WERI-Rb-1 (cell line): ENCODE results near the gene TAS1R2.

Source experiments
- DNase-seq: peaks from one replicate; pipeline ENCODE4 v3.0.0-alpha.2; 2020
- H3K27ac ChIP-seq: fragments of 250-450 bp; sonication (Bioruptor Pico); 2 replicates; pipeline ENCODE4 v1.5.1; 2020; ENCODE audit warnings: mild to moderate bottlenecking, moderate library complexity
- H3K27me3 ChIP-seq: fragments of 250-450 bp; sonication (Bioruptor Pico); 2 replicates; pipeline ENCODE4 v1.5.1; 2021; ENCODE audit warnings: mild to moderate bottlenecking, low read depth, moderate library complexity; ENCODE audit not compliant: insufficient read depth, severe bottlenecking
- H3K36me3 ChIP-seq: fragments of 250-450 bp; sonication (Bioruptor Pico); 2 replicates; pipeline ENCODE4 v1.5.1; 2020; ENCODE audit warnings: mild to moderate bottlenecking, moderate library complexity
- H3K4me3 ChIP-seq: 2 replicates; pipeline ENCODE4 v1.5.1; 2011; ENCODE audit warnings: low read depth, mild to moderate bottlenecking, control low read depth, low read length
- H3K9me3 ChIP-seq: fragments of 250-450 bp; sonication (Bioruptor Pico); 2 replicates; pipeline ENCODE4 v1.5.1; 2021; ENCODE audit warnings: mild to moderate bottlenecking, moderate library complexity; ENCODE audit not compliant: severe bottlenecking
- TF ChIP-seq, protein P1 (sequence below): IDR thresholded peaks from 2 replicates; pipeline ENCODE4 v1.5.1; 2011; ENCODE audit warnings: low read depth, mild to moderate bottlenecking, control low read depth, inconsistent platforms, low read length

TAS1R2 gene

GRCh38 chr1:18817316-18817715 is 42.1 kb downstream of the TAS1R2 start:
- no peaks in the 10 kb centered on the region for H3K36me3 ChIP-seq
- H3K9me3 ChIP-seq, result no peaks in the 10 kb centered on the region
- TF ChIP-seq, protein P1, sequence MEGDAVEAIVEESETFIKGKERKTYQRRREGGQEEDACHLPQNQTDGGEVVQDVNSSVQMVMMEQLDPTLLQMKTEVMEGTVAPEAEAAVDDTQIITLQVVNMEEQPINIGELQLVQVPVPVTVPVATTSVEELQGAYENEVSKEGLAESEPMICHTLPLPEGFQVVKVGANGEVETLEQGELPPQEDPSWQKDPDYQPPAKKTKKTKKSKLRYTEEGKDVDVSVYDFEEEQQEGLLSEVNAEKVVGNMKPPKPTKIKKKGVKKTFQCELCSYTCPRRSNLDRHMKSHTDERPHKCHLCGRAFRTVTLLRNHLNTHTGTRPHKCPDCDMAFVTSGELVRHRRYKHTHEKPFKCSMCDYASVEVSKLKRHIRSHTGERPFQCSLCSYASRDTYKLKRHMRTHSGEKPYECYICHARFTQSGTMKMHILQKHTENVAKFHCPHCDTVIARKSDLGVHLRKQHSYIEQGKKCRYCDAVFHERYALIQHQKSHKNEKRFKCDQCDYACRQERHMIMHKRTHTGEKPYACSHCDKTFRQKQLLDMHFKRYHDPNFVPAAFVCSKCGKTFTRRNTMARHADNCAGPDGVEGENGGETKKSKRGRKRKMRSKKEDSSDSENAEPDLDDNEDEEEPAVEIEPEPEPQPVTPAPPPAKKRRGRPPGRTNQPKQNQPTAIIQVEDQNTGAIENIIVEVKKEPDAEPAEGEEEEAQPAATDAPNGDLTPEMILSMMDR, result no peak
- H3K4me3 ChIP-seq, result no peak overlapping the region
- no peak overlapping the region for H3K27ac ChIP-seq
- DNase-seq, result no peak
- H3K27me3 ChIP-seq, result no peaks in the 10 kb centered on the region

DNA sequence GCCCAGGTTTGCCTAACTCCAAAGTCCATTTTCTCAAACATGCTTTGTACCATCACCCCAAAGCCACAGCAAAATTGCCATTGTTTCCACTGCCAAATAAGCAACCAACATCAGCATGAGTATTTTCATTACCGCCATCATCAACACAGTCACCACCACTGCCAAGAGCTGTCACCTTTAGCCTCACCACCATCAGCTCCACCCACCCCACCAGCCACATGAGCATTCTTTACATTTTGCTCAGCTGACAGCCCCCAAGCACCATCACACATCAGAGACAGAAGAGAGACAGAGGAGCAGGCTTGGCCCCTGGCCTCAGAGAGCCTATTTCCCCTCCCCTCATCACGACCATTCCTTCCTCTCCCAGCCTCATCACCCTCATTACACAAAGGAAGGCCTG is 42.7 kb downstream of the TAS1R2 start:
- Histone ChIP-seq H3K27me3 (no peaks in the 10 kb centered on the region), H3K27ac (no peak overlapping the region), H3K36me3 (no peaks in the 10 kb centered on the region), H3K4me3 (no peak overlapping the region), H3K9me3 (no peaks in the 10 kb centered on the region)
- TF ChIP-seq, protein P1, result no peak
- DNase-seq, result no peak

DNA sequence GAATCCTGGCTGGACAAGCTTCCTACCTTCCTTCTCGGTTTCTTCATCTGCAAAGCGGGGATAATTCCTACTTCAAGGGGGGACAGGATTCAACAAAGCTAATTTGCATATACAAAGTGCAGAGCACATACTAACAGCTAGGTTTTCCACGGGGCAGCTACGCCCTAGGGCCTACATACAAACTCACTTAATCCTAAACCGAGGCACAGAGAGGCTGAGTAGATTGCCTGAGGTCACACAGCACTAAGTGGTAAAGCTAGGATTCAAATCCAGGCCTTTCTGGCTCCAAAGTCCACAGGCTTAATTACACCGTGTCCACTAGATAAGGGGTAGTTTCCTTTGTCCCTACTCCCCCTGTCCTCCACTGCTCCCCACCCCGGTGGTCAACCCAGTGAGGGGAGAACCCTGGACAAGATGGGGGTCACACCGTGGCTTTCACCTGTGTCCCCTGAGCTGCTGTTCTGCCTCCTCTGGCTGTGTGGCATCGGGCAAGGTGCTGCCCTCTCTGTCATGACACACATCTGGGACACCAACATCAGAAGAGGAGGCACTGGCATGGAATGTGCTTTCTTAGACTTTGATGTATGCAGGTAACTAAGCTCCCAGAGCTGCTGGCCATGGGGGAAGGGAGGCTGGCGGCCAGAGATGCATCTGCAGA is 44.5 kb downstream of the TAS1R2 start:
- no peak overlapping the region for H3K27ac ChIP-seq
- no peaks in the 10 kb centered on the region for H3K27me3 ChIP-seq
- TF ChIP-seq, protein P1, result no peak
- H3K4me3 ChIP-seq, result no peak overlapping the region
- H3K9me3 ChIP-seq, result no peaks in the 10 kb centered on the region
- no peak for DNase-seq
- no peaks in the 10 kb centered on the region for H3K36me3 ChIP-seq

GRCh38 chr1:18814425-18814824 is 45.0 kb downstream of the TAS1R2 start:
- no peaks in the 10 kb centered on the region for H3K9me3 ChIP-seq
- no peaks in the 10 kb centered on the region for H3K36me3 ChIP-seq
- no peak overlapping the region for H3K27ac ChIP-seq
- no peaks in the 10 kb centered on the region for H3K27me3 ChIP-seq
- no peak overlapping the region for H3K4me3 ChIP-seq
- no peak for DNase-seq
- TF ChIP-seq, protein P1, result no peak

DNA sequence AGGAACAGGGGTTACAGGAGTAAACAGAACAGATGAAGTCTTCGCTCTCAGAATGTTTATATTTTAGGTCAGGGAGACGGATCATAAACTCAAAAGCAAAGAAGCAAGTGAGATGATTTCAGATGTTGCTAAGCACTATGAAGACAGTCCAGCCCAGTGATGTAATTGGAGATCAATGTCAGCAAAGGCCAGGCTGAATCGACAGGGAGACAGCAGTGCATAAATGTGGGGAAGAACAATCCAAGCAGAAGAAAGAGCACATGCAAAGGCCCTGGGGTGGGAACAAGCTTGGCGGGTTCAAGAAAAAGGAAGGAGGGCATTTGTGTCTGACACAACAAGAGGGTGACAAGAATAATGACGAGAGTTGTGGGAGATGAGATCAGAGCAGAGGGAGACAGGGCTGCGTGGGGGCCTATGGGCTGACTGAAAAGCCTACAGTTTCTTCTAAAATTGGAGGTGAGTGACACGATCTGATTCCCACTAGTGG is 47.0 kb downstream of the TAS1R2 start:
- no peak for DNase-seq
- Histone ChIP-seq H3K9me3 (no peaks in the 10 kb centered on the region), H3K27ac (no peak overlapping the region), H3K36me3 (no peaks in the 10 kb centered on the region), H3K4me3 (no peak overlapping the region), H3K27me3 (no peaks in the 10 kb centered on the region)
- TF ChIP-seq, protein P1, result no peak

GRCh38 chr1:18811733-18812452 is 47.6 kb downstream of the TAS1R2 start:
- TF ChIP-seq, protein P1, result no peak
- Histone ChIP-seq H3K27me3 (no peaks in the 10 kb centered on the region), H3K36me3 (no peaks in the 10 kb centered on the region), H3K27ac (no peak overlapping the region), H3K4me3 (no peak overlapping the region), H3K9me3 (no peaks in the 10 kb centered on the region)
- DNase-seq, result no peak
